Caco-2 (cell line): ENCODE data around the gene PCDH1. TPM values are rescaled to one million over a fixed set of nuclear protein-coding genes. Genes with fewer than 3 reads are reported as not detected.

ENCODE experiments used
- BruUV-seq: library from RNA; stranded (reverse); fragments of 400-500 nt; replicated peaks from 2 replicates; lab custom pipeline; 2021; lab: Mats Ljungman, UMichigan
- CTCF ChIA-PET: fragments of 300-600 bp; sonication (Branson Sonifier 250); formaldehyde crosslinking; loops from one replicate; lab custom pipeline; 2022; ENCODE audit warnings: antibody characterized with exemption; lab: Charles Lee
- POLR2A ChIA-PET: fragments of 300-600 bp; sonication (Branson Sonifier 250); formaldehyde crosslinking; loops from one replicate; lab custom pipeline; 2022; ENCODE audit warnings: antibody characterized with exemption; lab: Charles Lee
- DNase-seq, 2 experiments: peaks; one replicate each; pipeline versions ENCODE4 v3.0.0 to v3.0.0-alpha.2; 2020 to 2022
- H3K27me3 ChIP-seq: replicated peaks from 2 replicates; pipeline ENCODE4 v1.6.0; 2011; ENCODE audit warnings: low read length; ENCODE audit not compliant: control insufficient read depth, insufficient read depth
- H3K36me3 ChIP-seq: 2 replicates; pipeline ENCODE4 v1.5.1; 2011; ENCODE audit warnings: low read length; ENCODE audit not compliant: control insufficient read depth, insufficient read depth
- H3K4me1 ChIP-seq: fragments of 250-450 bp; sonication (Bioruptor Pico); 2 replicates; pipeline ENCODE4 v1.5.1; 2020; ENCODE audit warnings: mild to moderate bottlenecking
- H3K4me3 ChIP-seq: 2 replicates; pipeline ENCODE4 v1.5.1; 2011; ENCODE audit warnings: low read depth, mild to moderate bottlenecking, control low read depth, low read length
- H3K9me3 ChIP-seq: fragments of 250-450 bp; sonication (Bioruptor Pico); 2 replicates; pipeline ENCODE4 v1.5.1; 2020; ENCODE audit warnings: mild to moderate bottlenecking, moderate library complexity
- H3K27ac Mint-ChIP-seq: one replicate; pipeline ENCODE4 v1.8.0; 2022; ENCODE audit warnings: mixed read lengths; ENCODE audit not compliant: unreplicated experiment
- H3K27me3 Mint-ChIP-seq: one replicate; pipeline ENCODE4 v1.8.0; 2022; ENCODE audit warnings: mixed read lengths; ENCODE audit not compliant: insufficient read depth, unreplicated experiment
- H3K36me3 Mint-ChIP-seq: one replicate; pipeline ENCODE4 v1.8.0; 2022; ENCODE audit warnings: mild to moderate bottlenecking, mixed read lengths; ENCODE audit not compliant: insufficient read depth, unreplicated experiment
- H3K4me1 Mint-ChIP-seq: one replicate; pipeline ENCODE4 v1.8.0; 2022; ENCODE audit warnings: low read depth, mixed read lengths; ENCODE audit not compliant: unreplicated experiment
- H3K4me3 Mint-ChIP-seq: one replicate; pipeline ENCODE4 v1.8.0; 2022; ENCODE audit warnings: mild to moderate bottlenecking, moderate library complexity, mixed read lengths; ENCODE audit not compliant: unreplicated experiment
- H3K9me3 Mint-ChIP-seq: one replicate; pipeline ENCODE4 v1.8.0; 2022; ENCODE audit warnings: mixed read lengths; ENCODE audit not compliant: unreplicated experiment
- CTCF ChIP-seq, 2 experiments: fragments of 200-600 bp in 1 of 2; IDR thresholded peaks; 1 replicate in 1 of 2; 2 replicates in 1 of 2; pipeline versions ENCODE4 v1.5.1 to v1.8.0; 2011 to 2022; ENCODE audit warnings: antibody characterized with exemption in 1 of 2, control low read depth in 1 of 2, inconsistent platforms in 1 of 2, low read depth in 1 of 2, low read length in 1 of 2, mild to moderate bottlenecking in 1 of 2, moderate library complexity in 1 of 2; ENCODE audit not compliant: insufficient read depth in 1 of 2, severe bottlenecking in 1 of 2, unreplicated experiment in 1 of 2
- intact Hi-C: fragments of 100-400 bp; cut with micrococcal nuclease; formaldehyde crosslinking; loops from one replicate; pipeline ENCODE4 v1.10.0; 2022; ENCODE audit not compliant: unreplicated experiment
- total RNA-seq: library from RNA; stranded (reverse); gene quantifications from 2 replicates; pipeline ENCODE4 v1.2.3, GENCODE V29; 2022

PCDH1 gene
- total RNA-seq, 1 experiment from 2014 or later = 1.5 TPM

- Mint-ChIP-seq H3K4me3 (no peak overlapping the region), H3K9me3 (no peaks in the 10 kb centered on the region), H3K4me1 (peaks cover 7% of the 10 kb centered on the region), H3K27me3 (no peaks in the 10 kb centered on the region), H3K36me3 (no peaks in the 10 kb centered on the region), H3K27ac (no peak overlapping the region)
- TF ChIP-seq CTCF (IDR thresholded peaks at IDR 0.05; ENCODE audit: insufficient read depth in 1 of 2, low read depth in 1 of 2, low read length in 1 of 2, severe bottlenecking in 1 of 2, unreplicated experiment in 1 of 2) = no peak
- DNase-seq = no peak
- CTCF ChIA-PET = no interaction called here
- Histone ChIP-seq H3K36me3 (no peaks in the 10 kb centered on the region), H3K9me3 (peaks cover 4% of the 10 kb centered on the region; the same call in 1 of the 2 replicates), H3K4me1 (no peaks in the 10 kb centered on the region), H3K27me3 (peaks cover 2% of the 10 kb centered on the region), H3K4me3 (no peak overlapping the region)
- POLR2A ChIA-PET = no interaction called here
- BruUV-seq = no TSS peak
- intact Hi-C loops = no loop called here
Observed at GRCh38 chr5:141908796-141909195, 30.6 kb upstream of the PCDH1 start.

- POLR2A ChIA-PET = no interaction called here
- intact Hi-C loops = no loop called here
- H3K4me3 Mint-ChIP-seq = no peak overlapping the region
- H3K27me3 ChIP-seq = peaks cover 2% of the 10 kb centered on the region
- H3K9me3 Mint-ChIP-seq = no peaks in the 10 kb centered on the region
- H3K27ac Mint-ChIP-seq = no peak overlapping the region
- no peaks in the 10 kb centered on the region for H3K27me3 Mint-ChIP-seq
- H3K4me1 ChIP-seq = no peaks in the 10 kb centered on the region
- no peaks in the 10 kb centered on the region for H3K36me3 Mint-ChIP-seq
- no TSS peak for BruUV-seq
- no peaks in the 10 kb centered on the region for H3K4me1 Mint-ChIP-seq
- no peaks in the 10 kb centered on the region for H3K36me3 ChIP-seq
- peaks cover 4% of the 10 kb centered on the region; the same call in 1 of the 2 replicates for H3K9me3 ChIP-seq
- no peak overlapping the region for H3K4me3 ChIP-seq
- no peak for DNase-seq
- TF ChIP-seq CTCF (IDR thresholded peaks at IDR 0.05; ENCODE audit: insufficient read depth in 1 of 2, low read depth in 1 of 2, low read length in 1 of 2, severe bottlenecking in 1 of 2, unreplicated experiment in 1 of 2) = no peak
- CTCF ChIA-PET = interaction anchor here (0.9 to 1.5 kb wide), 2 partner anchors 28 to 53 kb away, joined by 3 to 6 read pairs; no protein-coding TSS in a partner anchor
Observed at GRCh38 chr5:141906972-141907371, 28.8 kb upstream of the PCDH1 start.

GRCh38 chr5:141906517-141906916 lies 28.3 kb upstream of the PCDH1 start:
- POLR2A ChIA-PET = no interaction called here
- H3K4me1 Mint-ChIP-seq = no peaks in the 10 kb centered on the region
- H3K9me3 ChIP-seq = peaks cover 4% of the 10 kb centered on the region; the same call in 1 of the 2 replicates

More at GRCh38 chr5:141906517-141906916, 28.3 kb upstream of the PCDH1 start:
- H3K4me1 ChIP-seq = no peaks in the 10 kb centered on the region
- no peak for TF ChIP-seq CTCF (IDR thresholded peaks at IDR 0.05; ENCODE audit: insufficient read depth in 1 of 2, low read depth in 1 of 2, low read length in 1 of 2, severe bottlenecking in 1 of 2, unreplicated experiment in 1 of 2)
- Mint-ChIP-seq H3K9me3 (no peaks in the 10 kb centered on the region), H3K27ac (no peak overlapping the region), H3K27me3 (no peaks in the 10 kb centered on the region), H3K4me3 (no peak overlapping the region), H3K36me3 (no peaks in the 10 kb centered on the region)
- no TSS peak for BruUV-seq
- CTCF ChIA-PET = interaction anchor here (1.5 kb wide), 1 partner anchor 27 kb away, joined by 3 read pairs; no protein-coding TSS in a partner anchor
- intact Hi-C loops = no loop called here
- H3K27me3 ChIP-seq = peaks cover 2% of the 10 kb centered on the region
- H3K4me3 ChIP-seq = no peak overlapping the region
- no peaks in the 10 kb centered on the region for H3K36me3 ChIP-seq
- no peak for DNase-seq
